GM10847 (cell line): Measurements from ENCODE around the gene GCK.

Source experiments
- POLR2A ChIP-seq: IDR thresholded peaks from 2 replicates; pipeline ENCODE4 v1.6.1; 2011; ENCODE audit not compliant: insufficient read length; ENCODE audit errors: extremely low read depth

The GCK gene

DNA sequence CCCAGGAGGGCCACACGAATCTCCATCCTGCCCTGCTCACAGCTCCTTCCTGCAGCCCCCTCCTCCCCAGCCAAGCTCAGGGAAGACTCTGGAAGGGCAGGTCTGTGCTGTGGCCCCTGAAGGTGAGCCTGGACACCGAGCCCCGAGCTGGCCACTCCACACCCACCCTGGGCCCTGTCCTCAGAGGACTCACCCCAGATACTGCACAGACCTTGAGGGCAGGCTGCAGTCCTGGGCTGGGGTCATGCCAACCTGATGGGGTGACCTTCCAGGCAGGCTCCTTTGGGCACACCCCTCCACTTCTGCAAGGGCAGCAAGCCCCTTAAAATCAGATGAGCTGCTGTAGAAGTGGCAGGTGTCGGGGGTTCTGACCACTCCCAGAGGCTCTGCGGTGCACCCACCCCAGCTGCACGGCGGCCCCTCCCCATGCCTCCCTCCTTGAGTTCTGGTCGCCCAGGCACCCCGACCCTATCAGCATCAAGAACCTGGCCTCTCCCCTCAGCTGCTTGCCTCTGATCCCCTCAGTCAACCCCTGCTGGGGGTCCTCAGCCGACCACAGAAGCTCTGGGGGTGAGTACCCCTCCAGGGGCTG lies 35.8 kb upstream of the GCK start:
- no peak for TF ChIP-seq POLR2A

DNA sequence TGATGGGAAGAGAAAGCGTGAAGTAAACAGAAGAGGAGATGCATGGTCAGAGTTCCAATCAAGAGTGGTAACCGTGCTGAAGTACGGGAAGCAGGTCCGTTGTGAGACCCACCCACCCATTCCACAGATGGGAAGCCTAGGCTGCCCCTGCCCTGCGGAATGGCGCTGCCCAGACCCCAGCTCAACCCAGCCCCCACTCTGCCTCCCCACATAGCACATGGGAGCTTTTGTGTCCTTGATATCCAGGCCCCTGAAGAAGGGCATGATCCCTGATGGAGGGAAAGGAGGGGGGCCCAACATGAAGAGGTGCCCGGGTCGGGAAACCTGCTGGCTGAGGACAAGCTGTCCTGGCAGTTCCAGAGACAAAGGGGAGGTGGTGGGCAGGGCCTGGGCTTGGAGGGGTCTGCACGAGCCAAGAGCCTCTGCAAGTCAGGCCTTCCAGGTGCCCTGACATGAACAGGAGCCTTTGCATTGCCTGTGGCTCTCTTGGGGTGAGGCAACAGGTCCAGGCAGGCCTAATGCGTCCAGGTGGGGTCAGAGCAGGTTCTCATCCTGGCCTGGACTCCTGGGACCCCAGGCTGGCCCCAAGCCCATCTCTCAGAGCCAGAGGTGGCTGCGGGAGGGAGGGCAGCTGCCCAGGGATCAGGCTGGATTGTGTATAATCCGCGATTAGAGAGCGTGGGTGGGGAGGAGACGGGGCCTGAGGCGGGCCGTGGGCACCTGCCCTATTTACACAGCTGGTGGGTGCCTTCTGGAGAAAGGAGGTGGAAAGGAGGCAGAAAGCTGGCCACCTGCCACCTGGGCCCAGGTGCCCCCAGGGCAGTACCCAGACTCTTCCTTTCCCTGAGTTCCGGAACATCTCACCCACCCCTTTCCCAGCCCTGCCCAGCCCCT lies 35.1 kb upstream of the GCK start:
- TF ChIP-seq POLR2A, result no peak

DNA sequence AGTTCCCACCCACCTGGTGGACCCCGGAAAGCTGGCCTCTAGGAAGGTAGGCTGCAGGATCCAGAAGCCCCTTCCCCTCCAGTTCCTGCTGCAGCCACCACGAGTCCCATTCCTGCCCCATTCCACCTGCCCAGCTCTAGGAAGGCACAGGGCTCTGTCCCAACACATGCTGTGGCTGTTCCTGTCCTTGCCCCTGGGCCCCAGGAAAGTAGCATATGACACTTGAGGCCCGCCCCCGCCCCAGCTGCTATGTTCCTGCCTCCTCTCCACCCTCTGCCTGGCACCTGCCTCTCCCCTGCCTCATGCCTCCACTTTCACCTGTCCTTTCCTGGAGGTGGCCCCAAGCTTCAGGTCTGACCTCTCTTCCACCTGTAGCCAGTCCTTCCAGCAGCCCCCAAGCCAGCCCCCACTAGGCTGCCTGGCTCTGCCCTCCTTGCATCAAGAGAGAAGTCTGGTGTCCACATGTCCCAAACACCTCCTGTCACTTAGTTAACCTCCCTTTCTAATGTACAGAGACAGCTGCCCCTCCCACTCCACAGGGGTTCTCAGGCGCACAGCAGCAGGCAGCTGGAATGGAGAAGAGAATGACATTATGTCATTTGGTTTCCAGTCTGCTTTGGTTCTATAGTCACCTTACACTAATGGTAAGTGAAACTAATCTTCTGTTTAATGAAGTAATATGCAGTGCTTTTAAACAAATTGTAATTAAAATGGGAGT lies 34.3 kb upstream of the GCK start:
- TF ChIP-seq POLR2A, result no peak

DNA sequence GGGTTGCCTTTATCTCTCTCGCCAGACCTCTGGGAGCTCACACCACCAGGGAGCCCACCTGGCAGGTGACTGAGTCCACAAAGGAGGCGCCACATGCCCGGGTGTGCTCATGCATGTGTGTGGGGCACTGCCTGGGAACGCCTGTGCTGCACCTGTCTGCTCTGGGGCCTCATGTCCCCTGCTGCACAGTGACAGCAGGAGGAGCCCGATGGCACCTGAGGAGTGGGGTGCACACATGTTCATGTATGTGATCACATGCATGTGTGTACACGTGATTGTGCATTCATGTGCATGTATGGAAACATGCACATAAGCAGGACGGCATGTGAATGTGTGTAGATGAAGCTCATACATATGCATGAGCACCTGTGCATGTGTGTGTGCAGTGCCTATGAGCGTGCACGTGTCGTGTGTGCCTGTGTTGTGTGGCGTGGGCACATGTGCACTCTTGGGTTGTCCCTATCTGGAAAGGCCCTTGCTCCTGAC lies 33.6 kb upstream of the GCK start:
- no peak for TF ChIP-seq POLR2A

DNA sequence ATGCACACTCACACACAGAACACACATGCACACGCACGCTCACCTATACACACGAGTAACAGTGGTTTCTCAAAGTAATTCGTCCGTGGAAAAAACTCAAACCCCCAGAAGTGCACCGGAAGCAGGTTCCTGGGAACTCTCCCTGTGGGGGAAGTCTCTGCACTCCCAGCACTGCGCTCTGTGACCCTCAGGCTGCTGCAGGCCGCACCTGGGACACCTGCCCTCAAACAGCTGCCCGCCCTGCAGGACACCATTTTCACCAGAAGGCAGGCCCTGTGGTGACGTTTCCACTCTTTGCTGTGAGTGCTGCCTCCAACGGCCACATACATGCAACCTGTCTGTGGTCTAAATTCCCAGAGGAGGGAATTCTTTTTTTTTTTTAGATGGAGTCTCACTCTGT lies 32.8 kb upstream of the GCK start:
- TF ChIP-seq POLR2A, result no peak

DNA sequence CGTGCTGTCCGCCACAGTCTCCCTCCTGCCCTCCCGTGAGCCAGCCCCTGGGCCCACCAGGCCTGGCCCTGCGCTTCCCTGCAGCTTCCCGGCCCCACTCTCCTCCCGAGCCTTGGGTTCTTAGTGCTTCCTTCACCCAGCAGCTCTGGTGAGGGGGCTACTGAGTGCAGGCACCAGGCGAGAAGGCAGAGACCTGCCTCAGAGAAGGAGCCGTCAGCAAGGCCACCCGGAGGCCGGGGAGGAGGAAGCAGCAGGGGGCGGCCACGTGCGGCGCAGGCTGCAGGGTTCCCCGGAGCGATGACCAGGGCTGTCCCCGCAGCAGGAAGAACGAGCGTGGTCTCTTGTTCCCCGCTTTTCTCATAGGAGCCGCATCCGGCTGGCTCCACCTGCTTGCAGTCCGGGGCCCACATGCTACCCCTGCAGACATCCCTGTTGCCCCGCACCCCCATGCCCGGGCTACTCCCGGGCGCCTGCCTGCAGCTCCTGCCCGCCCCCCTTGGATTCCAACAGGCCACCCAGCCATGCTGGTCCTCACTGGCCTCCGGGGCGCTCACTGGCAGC lies 32.1 kb upstream of the GCK start:
- TF ChIP-seq POLR2A, result no peak

DNA sequence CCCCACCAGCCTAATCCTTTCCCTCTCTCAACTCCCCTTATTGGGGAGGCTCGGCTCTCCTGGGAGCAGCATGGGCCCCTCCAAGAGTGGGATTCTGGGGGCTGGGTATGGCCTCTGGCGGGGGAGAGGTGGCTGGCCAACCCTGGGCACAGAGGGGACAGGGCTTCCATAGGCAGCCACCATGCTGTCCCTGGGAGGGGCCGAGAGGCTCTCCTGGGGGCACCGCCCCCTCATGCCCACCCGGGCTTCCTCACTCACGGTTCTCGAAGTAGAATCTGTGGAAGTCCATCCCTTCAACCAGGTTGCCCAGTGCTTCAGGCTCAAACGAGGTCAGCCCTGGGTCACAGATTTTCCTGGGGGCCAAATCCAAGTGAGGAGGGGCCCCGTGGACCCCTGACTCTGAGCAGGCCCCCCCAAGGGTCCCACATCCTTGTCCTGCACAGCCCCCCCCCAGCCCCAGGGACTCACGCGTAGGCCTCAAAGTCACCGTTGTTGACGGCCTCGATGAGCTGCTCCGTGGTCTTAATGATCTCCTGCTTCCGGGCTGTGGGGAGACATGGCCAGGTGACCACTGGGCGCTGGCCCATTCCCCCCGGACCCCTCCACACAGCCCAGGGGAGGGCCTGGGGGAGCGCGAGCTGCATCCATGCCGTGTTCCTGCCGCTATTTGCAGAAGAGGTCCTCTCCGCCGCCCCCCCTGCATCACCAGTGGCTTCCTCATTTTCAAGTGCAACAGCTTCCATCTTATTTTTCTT lies 31.3 kb upstream of the GCK start:
- no peak for TF ChIP-seq POLR2A

DNA sequence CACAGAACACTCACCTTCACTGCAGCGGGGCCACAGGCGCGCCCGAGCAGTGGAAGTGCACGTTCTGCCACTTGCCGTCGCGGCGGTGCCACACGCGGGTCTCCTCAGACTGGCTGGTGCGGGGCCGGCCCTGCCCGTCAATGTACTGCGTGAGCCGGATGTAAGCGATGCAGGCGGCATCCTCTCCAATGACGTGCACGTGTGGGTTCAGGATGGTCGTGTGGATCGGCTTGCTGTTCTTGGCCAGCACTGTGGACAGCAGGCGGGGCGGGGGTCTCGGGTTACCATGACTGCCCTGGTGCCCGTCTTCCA lies 30.8 kb upstream of the GCK start:
- no peak for TF ChIP-seq POLR2A

DNA sequence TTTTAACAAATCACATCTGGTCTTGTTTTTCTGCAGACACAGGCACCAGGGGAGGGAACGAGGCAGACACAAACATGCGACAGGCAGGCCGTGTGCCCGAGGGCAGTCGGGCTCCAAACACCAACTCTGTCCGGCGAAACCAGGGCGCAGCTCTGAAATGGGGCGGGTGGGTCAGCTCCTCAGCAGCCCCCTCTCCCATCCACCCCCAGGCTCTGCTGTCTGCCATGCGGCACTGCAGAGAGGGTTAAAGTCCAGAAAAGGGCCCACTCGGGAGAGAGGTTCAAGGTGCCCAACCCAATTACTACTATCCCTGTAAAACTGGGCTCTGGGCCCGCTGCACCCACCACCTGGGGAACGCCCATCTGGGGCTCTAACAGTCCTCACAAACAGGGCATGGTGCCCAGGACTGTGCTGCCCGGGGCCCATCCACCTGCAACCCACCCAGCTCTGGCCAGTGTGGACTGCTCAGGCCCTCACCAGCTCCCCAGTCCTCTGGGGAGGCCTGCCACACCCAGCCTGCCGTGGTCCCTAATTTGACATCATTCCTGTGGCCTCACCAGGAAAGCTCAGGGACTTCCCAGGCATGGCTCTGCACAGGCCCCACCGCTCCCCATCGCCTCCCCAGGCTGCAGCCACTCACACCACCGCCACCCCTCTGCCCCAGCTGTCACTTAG lies 30.3 kb upstream of the GCK start:
- TF ChIP-seq POLR2A, result no peak

DNA sequence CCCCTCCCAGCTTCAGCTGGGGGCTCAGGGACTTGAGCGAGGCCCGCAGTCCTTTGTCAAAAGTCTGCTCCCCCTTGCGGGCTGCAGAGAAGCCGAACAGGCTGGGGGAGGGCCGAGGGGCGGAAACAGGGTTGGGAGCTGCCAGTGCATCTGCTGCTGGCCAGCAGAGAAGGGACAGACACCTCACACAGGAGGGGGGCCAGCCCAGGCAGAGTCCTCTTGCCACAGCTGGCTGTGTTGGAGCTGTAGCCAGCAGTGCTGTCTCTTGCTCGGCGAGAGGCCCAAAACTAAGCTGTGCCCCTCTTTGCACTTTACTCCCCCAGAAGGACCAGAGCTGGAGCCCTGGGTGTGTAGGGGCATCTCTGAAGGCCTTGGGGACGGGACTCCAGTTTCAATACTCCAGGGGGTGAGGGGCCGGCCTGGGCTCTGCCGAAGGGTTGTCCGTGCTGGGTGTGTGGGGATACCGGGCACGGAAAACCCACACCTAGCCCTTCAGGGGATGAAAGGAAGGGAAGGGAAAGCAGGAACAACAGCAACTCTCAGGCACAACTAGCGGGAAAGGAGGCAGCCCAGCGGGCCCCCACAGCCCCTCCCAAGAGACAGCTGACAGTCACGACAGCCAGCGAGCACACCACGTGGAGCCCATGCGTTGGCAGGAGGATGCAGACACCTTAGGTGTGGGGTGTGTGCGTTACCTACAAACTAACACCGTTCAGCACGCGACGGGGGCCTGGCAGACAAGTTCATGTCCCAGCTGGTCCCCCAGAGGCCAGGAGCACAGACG lies 29.4 kb upstream of the GCK start:
- no peak for TF ChIP-seq POLR2A

DNA sequence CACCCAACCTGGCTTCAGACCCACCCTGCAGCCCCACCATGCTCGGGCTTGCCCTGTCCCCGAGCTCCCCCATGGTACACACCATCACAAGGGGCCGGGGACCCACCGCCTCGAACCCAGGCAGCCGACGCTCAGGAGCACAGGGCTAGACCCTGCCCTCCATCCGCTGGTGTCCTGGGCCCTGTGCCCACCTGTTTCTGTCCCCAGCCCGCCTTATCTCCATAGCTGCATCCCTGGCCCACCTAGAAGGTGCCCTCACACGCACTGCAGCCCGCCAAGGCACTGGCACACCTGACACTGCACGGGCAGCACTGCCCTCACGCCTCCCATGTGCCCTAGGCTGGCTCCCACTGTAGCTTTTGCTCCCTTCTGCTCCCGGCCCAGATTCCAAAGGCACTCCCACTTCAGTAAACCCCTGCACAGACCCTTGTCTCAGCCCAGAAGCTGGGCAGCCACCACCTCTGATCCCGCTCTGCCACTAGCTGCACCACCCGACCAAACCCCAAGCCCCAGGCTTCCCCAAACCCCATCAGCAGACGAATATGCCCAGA lies 28.7 kb upstream of the GCK start:
- no peak for TF ChIP-seq POLR2A

DNA sequence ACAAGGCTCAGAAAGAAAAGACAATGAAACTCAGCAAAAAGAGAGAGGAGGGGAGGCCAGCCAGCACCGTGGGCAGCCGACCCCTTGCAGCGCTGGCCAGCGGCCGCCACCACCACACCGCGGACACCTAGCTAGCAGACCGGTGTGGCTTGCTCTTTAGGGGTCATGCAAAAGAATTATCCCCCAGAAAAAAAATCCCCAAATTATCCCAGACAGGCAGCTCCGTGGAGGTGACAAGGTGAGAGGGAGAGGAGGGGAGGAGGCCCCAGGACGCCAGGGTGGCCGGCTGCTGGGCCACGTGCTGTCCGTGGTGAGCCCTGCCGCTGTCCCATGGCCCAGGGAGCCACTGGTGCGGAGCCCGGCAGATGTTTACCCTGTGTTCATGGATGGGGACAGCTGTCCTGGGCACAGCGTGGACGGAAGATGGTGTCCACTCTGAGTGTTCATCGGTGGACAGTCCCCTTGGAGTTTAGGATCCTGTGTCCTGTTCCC lies 28.0 kb upstream of the GCK start:
- TF ChIP-seq POLR2A, result no peak

DNA sequence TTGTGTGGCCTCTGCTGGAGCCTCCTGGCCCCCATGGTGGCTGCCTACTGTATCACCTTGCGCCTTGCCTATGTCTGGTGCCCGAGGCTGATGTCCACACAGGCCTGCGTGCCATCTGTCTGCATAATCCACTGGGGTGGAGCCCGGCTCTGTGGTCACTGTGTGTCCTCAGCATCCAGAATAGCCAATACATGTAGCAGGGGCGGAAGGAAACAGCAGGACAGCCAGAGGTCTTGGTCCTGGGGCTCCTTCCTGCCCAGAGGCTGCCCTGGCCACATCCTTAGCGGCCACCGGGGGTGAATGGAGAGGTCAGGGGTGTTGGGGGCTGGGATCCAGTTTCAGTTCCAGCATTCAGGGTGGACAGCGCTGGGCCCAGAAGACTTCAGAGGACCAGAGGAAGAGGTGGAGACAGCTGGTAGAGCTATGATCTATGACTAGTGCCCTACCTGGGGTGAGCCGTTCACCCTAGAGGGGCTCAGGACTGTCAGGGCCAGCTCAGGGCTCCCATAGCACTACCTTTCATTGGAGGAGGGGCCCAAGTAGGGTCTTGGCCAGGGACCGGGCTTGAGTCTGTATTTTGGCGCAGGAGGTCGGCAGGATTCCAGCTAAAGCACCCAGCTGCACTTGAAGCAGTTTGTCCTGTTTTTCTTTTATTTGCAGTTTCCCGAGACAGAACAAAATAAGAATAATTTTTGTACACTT lies 27.4 kb upstream of the GCK start:
- no peak for TF ChIP-seq POLR2A
